HFFc6 (cell line): Measurements from ENCODE around the gene CSF1R. TPM values are rescaled to one million over a fixed set of nuclear protein-coding genes. Genes with fewer than 3 reads are reported as not detected.

Experiments
- DNase-seq: peaks from one replicate; pipeline ENCODE4 v3.0.0-alpha.2; 2018
- H3K27ac Mint-ChIP-seq: 2 replicates; pipeline ENCODE4 v1.8.0; 2020; ENCODE audit warnings: mild to moderate bottlenecking, mixed read lengths
- H3K27me3 Mint-ChIP-seq: 2 replicates; pipeline ENCODE4 v1.8.0; 2021; ENCODE audit warnings: mild to moderate bottlenecking, moderate library complexity, mixed read lengths; ENCODE audit not compliant: insufficient read depth
- H3K36me3 Mint-ChIP-seq: 2 replicates; pipeline ENCODE4 v1.8.0; 2021; ENCODE audit warnings: low read depth, mixed read lengths
- H3K4me1 Mint-ChIP-seq: 2 replicates; pipeline ENCODE4 v1.8.0; 2020; ENCODE audit warnings: low read depth, mixed read lengths
- H3K4me3 Mint-ChIP-seq: 2 replicates; pipeline ENCODE4 v1.8.0; 2020; ENCODE audit warnings: mild to moderate bottlenecking, moderate library complexity, mixed read lengths
- H3K9me3 Mint-ChIP-seq: 2 replicates; pipeline ENCODE4 v1.8.0; 2020; ENCODE audit warnings: mild to moderate bottlenecking, mixed read lengths
- CTCF ChIP-seq: fragments of 200-600 bp; sonication (generic); IDR thresholded peaks from 2 replicates; pipeline ENCODE4 v1.5.0; 2021; ENCODE audit warnings: antibody characterized with exemption, mild to moderate bottlenecking
- total RNA-seq, 6 experiments: library from RNA; stranded (reverse); fragmentation: NEBNext Ultra II Directional; extraction: Animal tissue kit (Norgen Biotek cat#: 25700); gene quantifications; 2 replicates in 1 of 6; 3 replicates in 5 of 6; pipeline ENCODE4 v1.2.3, GENCODE V29; 2021

CSF1R gene
- total RNA-seq, 6 experiments from 2014 or later, result 0.26 to 1.5 (median 0.78) TPM

- DNase-seq, result no peak
- no peak overlapping the region for H3K4me3 Mint-ChIP-seq
- peaks cover 10% of the 10 kb centered on the region for H3K36me3 Mint-ChIP-seq
- peaks cover 71% of the 10 kb centered on the region for H3K4me1 Mint-ChIP-seq
- no peak for TF ChIP-seq CTCF
- H3K27me3 Mint-ChIP-seq, result peaks cover 18% of the 10 kb centered on the region
- H3K9me3 Mint-ChIP-seq, result no peaks in the 10 kb centered on the region
- H3K27ac Mint-ChIP-seq, result no peak overlapping the region; the same call in 1 of the 2 replicates
Observed at GRCh38 chr5:150111122-150111521, 24.8 kb upstream of the CSF1R start.

GRCh38 chr5:150109921-150110320 lies 23.6 kb upstream of the CSF1R start:
- Mint-ChIP-seq H3K27me3 (peaks cover 18% of the 10 kb centered on the region), H3K4me1 (peaks cover 71% of the 10 kb centered on the region), H3K36me3 (peaks cover 10% of the 10 kb centered on the region), H3K4me3 (no peak overlapping the region), H3K27ac (peak overlapping the region; percentile 23; the same call in 1 of the 2 replicates), H3K9me3 (no peaks in the 10 kb centered on the region)
- no peak for DNase-seq
- TF ChIP-seq CTCF, result no peak

- Mint-ChIP-seq H3K4me1 (peaks cover 70% of the 10 kb centered on the region), H3K9me3 (no peaks in the 10 kb centered on the region), H3K27me3 (peaks cover 12% of the 10 kb centered on the region), H3K36me3 (peaks cover 10% of the 10 kb centered on the region), H3K27ac (peak overlapping the region; percentile 78; the same call in 1 of the 2 replicates), H3K4me3 (no peak overlapping the region)
- no peak for DNase-seq
- no peak for TF ChIP-seq CTCF
Observed at GRCh38 chr5:150108711-150109514, 22.6 kb upstream of the CSF1R start.

- no peaks in the 10 kb centered on the region for H3K9me3 Mint-ChIP-seq
- TF ChIP-seq CTCF, result no peak
Observed at GRCh38 chr5:150107909-150108447, 21.6 kb upstream of the CSF1R start.

GRCh38 chr5:150106674-150107426 lies 20.5 kb upstream of the CSF1R start:
- no peak overlapping the region for H3K4me3 Mint-ChIP-seq
- H3K27ac Mint-ChIP-seq, result peak overlapping the region; percentile 17; the same call in 1 of the 2 replicates

More at GRCh38 chr5:150107909-150108447, 21.6 kb upstream of the CSF1R start:
- Mint-ChIP-seq H3K36me3 (peaks cover 10% of the 10 kb centered on the region), H3K4me1 (peaks cover 61% of the 10 kb centered on the region), H3K27me3 (peaks cover 8% of the 10 kb centered on the region), H3K4me3 (peak overlapping the region; percentile 9; the same call in 1 of the 2 replicates), H3K27ac (peak overlapping the region; percentile 78)
- DNase-seq, result peak; percentile 62

More at GRCh38 chr5:150106674-150107426, 20.5 kb upstream of the CSF1R start:
- H3K36me3 Mint-ChIP-seq, result peaks cover 6% of the 10 kb centered on the region
- peaks cover 4% of the 10 kb centered on the region for H3K27me3 Mint-ChIP-seq
- no peak for DNase-seq
- no peaks in the 10 kb centered on the region for H3K9me3 Mint-ChIP-seq
- peaks cover 49% of the 10 kb centered on the region for H3K4me1 Mint-ChIP-seq
- TF ChIP-seq CTCF, result no peak
